ENCODE measurements around the gene MPP2.

- no peak for TF ChIP-seq CTCF (IDR thresholded peaks at IDR 0.05)
- TF ChIP-seq POLR2A (IDR thresholded peaks at IDR 0.05) = no peak
These were observed 31.5 kb upstream of the MPP2 start for GRCh38 chr17:43938838-43939182.

Data from testis (tissue), 2 donors.